SK-N-SH (cell line): ENCODE results near the gene THSD4. TPM values are rescaled to one million over a fixed set of nuclear protein-coding genes. Genes with fewer than 3 reads are reported as not detected.

ENCODE experiments used
- CTCF ChIA-PET: fragments of 300-600, 350-600 bp; formaldehyde crosslinking; extraction: SDS; loops from one replicate; lab custom pipeline; 2021; lab: Yijun Ruan, JAX
- POLR2A ChIA-PET: fragments of 350-600 bp; sonication (Branson Sonifier 250); formaldehyde crosslinking; extraction: SDS; loops from one replicate; lab custom pipeline; 2020; ENCODE audit warnings: antibody characterized with exemption, inconsistent platforms; lab: Yijun Ruan, JAX
- DNase-seq: peaks from one replicate; pipeline ENCODE4 v3.0.0; 2012
- H2AFZ ChIP-seq: fragments of 200-600 bp; sonication (generic); 2 replicates; pipeline ENCODE4 v1.8.1; 2016; ENCODE audit warnings: antibody characterized with exemption, mild to moderate bottlenecking, low read depth
- H3F3A ChIP-seq: fragments of 200-600 bp; sonication (generic); replicated peaks from 2 replicates; pipeline ENCODE3; 2016; ENCODE audit warnings: antibody characterized with exemption, mild to moderate bottlenecking; ENCODE audit not compliant: insufficient read depth
- H3K27ac ChIP-seq, 2 experiments: fragments of 200-500 bp in 1 of 2; fragments of 200-600 bp in 1 of 2; sonication (Bioruptor generic) in 1 of 2; sonication (generic), shearing (Covaris generic) in 1 of 2; 2 replicates each; pipeline versions ENCODE4 v1.5.1 to v1.6.1; 2014 to 2016; ENCODE audit warnings: low read depth in 2 of 2, inconsistent platforms in 1 of 2, low read length in 1 of 2, mild to moderate bottlenecking in 1 of 2, mixed read lengths in 1 of 2
- H3K27me3 ChIP-seq: fragments of 200-600 bp; sonication (generic), shearing (Covaris generic); 2 replicates; pipeline ENCODE4 v1.6.1; 2016; ENCODE audit warnings: mixed run types; ENCODE audit not compliant: insufficient read depth
- H3K36me3 ChIP-seq, 2 experiments: fragments of 200-500 bp in 1 of 2; fragments of 200-600 bp in 1 of 2; sonication (Bioruptor generic) in 1 of 2; sonication (generic) in 1 of 2; replicated peaks in 1 of 2; 2 replicates each; pipeline versions ENCODE3 to v1.5.1; 2014 to 2016; ENCODE audit warnings: low read length in 1 of 2, mild to moderate bottlenecking in 1 of 2; ENCODE audit not compliant: insufficient read depth in 2 of 2, control insufficient read depth in 1 of 2
- H3K4me1 ChIP-seq, 2 experiments: fragments of 200-500 bp in 1 of 2; fragments of 200-600 bp in 1 of 2; sonication (Bioruptor generic) in 1 of 2; sonication (generic), shearing (Covaris generic) in 1 of 2; 2 replicates each; pipeline versions ENCODE4 v1.5.1 to v1.6.1; 2014 to 2016; ENCODE audit warnings: low read depth in 1 of 2, low read length in 1 of 2, mixed run types in 1 of 2; ENCODE audit not compliant: insufficient read depth in 2 of 2, control insufficient read depth in 1 of 2
- H3K4me2 ChIP-seq: fragments of 200-600 bp; sonication (generic), shearing (Covaris generic); 2 replicates; pipeline ENCODE4 v1.6.1; 2017; ENCODE audit warnings: mixed run types
- H3K4me3 ChIP-seq, 2 experiments: fragments of 200-500 bp in 1 of 2; fragments of 200-600 bp in 1 of 2; sonication (Bioruptor generic) in 1 of 2; sonication (generic), shearing (Covaris generic) in 1 of 2; 2 replicates each; pipeline versions ENCODE4 v1.5.1 to v1.8.1; 2014 to 2016; ENCODE audit warnings: low read depth in 2 of 2, inconsistent platforms in 1 of 2, low read length in 1 of 2, mild to moderate bottlenecking in 1 of 2, mixed read lengths in 1 of 2, moderate library complexity in 1 of 2
- H3K79me2 ChIP-seq: fragments of 200-600 bp; sonication (generic); 2 replicates; pipeline ENCODE4 v1.8.1; 2017; ENCODE audit warnings: mild to moderate bottlenecking; ENCODE audit not compliant: insufficient read depth
- H3K9ac ChIP-seq: fragments of 200-600 bp; sonication (generic); 2 replicates; pipeline ENCODE4 v1.6.1; 2017; ENCODE audit warnings: mixed run types
- H3K9me2 ChIP-seq: fragments of 200-600 bp; sonication (generic); 2 replicates; pipeline ENCODE4 v1.6.1; 2017; ENCODE audit warnings: mixed run types
- H3K9me3 ChIP-seq: fragments of 200-600 bp; sonication (generic); 2 replicates; pipeline ENCODE4 v1.6.1; 2017; ENCODE audit warnings: mixed run types, mild to moderate bottlenecking, moderate library complexity
- H4K20me1 ChIP-seq: fragments of 200-600 bp; sonication (generic); 2 replicates; pipeline ENCODE4 v1.6.1; 2017; ENCODE audit warnings: mild to moderate bottlenecking, mixed run types; ENCODE audit not compliant: insufficient read depth
- EP300 ChIP-seq, 2 experiments: IDR thresholded peaks; 2 replicates each; pipeline versions ENCODE4 v1.4.0 to v1.6.1; 2012; ENCODE audit warnings: borderline replicate concordance in 1 of 2, low read depth in 1 of 2, low read length in 1 of 2
- EZH2phosphoT487 ChIP-seq: fragments of 200-600 bp; sonication (generic); IDR thresholded peaks from 2 replicates; pipeline ENCODE4 v1.6.1; 2017; ENCODE audit warnings: low read depth, mixed run types, mild to moderate bottlenecking, antibody characterized with exemption, moderate library complexity, borderline replicate concordance
- FOSL2 ChIP-seq: IDR thresholded peaks from 2 replicates; pipeline ENCODE4 v1.4.0; 2012; ENCODE audit warnings: low read depth, mild to moderate bottlenecking, moderate library complexity, borderline replicate concordance
- FOXJ3 ChIP-seq: sonication (generic); formaldehyde crosslinking; IDR thresholded peaks from 2 replicates; pipeline ENCODE4 v1.5.1; 2020; ENCODE audit warnings: mild to moderate bottlenecking, missing genetic modification reagents
- GATA2 ChIP-seq: sonication (generic); formaldehyde crosslinking; IDR thresholded peaks from 2 replicates; pipeline ENCODE4 v1.5.0; 2020; ENCODE audit warnings: mild to moderate bottlenecking, missing genetic modification reagents
- JUND ChIP-seq: IDR thresholded peaks from 2 replicates; pipeline ENCODE4 v1.4.0; 2012
- MXI1 ChIP-seq: IDR thresholded peaks from 2 replicates; pipeline ENCODE4 v1.6.1; 2012; ENCODE audit warnings: mild to moderate bottlenecking, low read depth, low read length, improper control_type of control experiment
- SMC3 ChIP-seq: IDR thresholded peaks from 2 replicates; pipeline ENCODE4 v1.6.1; 2012; ENCODE audit warnings: low read depth, low read length, improper control_type of control experiment
- TCF12 ChIP-seq: IDR thresholded peaks from 2 replicates; pipeline ENCODE4 v1.4.0; 2012
- TEAD4 ChIP-seq: IDR thresholded peaks from 2 replicates; pipeline ENCODE4 v1.4.0; 2012; ENCODE audit warnings: mild to moderate bottlenecking, borderline replicate concordance; ENCODE audit not compliant: insufficient read depth
- WGBS: methylation state at CpG from one replicate; pipeline ENCODE4 v1.1.6; 2017; ENCODE audit warnings: low lambda C conversion rate; 5-methylcytosine and 5-hydroxymethylcytosine counted together
- polyA plus RNA-seq, 3 experiments: library from polyadenylated mRNA; depleted of rRNA; stranded (reverse); fragments of >200 nt; gene quantifications; 2 replicates each; pipeline ENCODE4 v1.2.3, GENCODE V29; 2012
- TF ChIP-seq, protein P1 (sequence below): IDR thresholded peaks from 2 replicates; pipeline ENCODE4 v1.4.0; 2012; ENCODE audit warnings: low read depth, borderline replicate concordance
- TF ChIP-seq, protein P2 (sequence below): IDR thresholded peaks from 2 replicates; pipeline ENCODE4 v1.6.1; 2012; ENCODE audit warnings: mild to moderate bottlenecking, low read depth, low read length, moderate library complexity
- TF ChIP-seq, protein P3 (sequence below): fragments of 150-350 bp; IDR thresholded peaks from 2 replicates; pipeline ENCODE4 v1.6.1; 2016; ENCODE audit warnings: mild to moderate bottlenecking, low read depth, low read length

Gene THSD4
- polyA plus RNA-seq, 1 of the 3 experiments (the other 2 are of a cell fraction) = 79.1 TPM

DNA sequence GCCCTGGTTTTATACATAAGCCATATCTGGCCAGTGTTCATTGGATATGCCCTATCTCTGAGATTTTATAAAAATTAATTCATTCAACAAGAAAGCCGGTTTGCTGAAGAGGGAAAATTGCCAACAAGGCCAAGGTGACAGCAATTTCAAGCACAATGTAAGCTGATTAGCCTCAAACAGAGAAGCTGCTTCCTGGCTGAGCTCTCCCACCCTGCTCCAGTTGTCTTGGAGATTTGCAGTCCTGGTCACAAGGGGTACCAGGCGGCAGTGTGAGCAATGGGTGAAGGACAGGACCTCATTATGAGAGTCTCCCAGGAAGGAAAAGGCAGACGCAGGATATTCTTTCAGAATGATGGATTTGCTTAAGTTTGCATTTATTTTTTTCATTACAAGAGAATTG is 5.4 kb upstream of the THSD4 start:
- Histone ChIP-seq H3F3A (peaks cover 13% of the 10 kb centered on the region), H2AFZ (no peak overlapping the region), H3K9me3 (no peaks in the 10 kb centered on the region), H3K9ac (no peak overlapping the region), H3K9me2 (no peaks in the 10 kb centered on the region), H3K27ac (no peak overlapping the region), H3K79me2 (no peaks in the 10 kb centered on the region; the same call in 1 of the 2 replicates), H3K4me1 (peaks cover 0 to 8% of the 10 kb centered on the region in 2 experiments; a peak in 1 of 4 replicates), H3K4me2 (no peak overlapping the region), H3K4me3 (no peak overlapping the region), H3K27me3 (no peaks in the 10 kb centered on the region), H4K20me1 (no peaks in the 10 kb centered on the region), H3K36me3 (no peaks in the 10 kb centered on the region)
- ChIA-PET CTCF (interaction anchor here (1.0 kb wide), 1 partner anchor 331 kb away, joined by 3 read pairs; no protein-coding TSS in a partner anchor), POLR2A (no interaction called here)
- DNase-seq = no peak
- TF ChIP-seq TEAD4 (no peak), EZH2phosphoT487 (no peak), MXI1 (no peak), GATA2 (no peak), SMC3 (no peak), JUND (no peak), EP300 (IDR thresholded peaks at IDR 0.05; ENCODE audit: borderline replicate concordance in 1 of 2, low read depth in 1 of 2, low read length in 1 of 2) (no peak)
- TF ChIP-seq, protein P1, sequence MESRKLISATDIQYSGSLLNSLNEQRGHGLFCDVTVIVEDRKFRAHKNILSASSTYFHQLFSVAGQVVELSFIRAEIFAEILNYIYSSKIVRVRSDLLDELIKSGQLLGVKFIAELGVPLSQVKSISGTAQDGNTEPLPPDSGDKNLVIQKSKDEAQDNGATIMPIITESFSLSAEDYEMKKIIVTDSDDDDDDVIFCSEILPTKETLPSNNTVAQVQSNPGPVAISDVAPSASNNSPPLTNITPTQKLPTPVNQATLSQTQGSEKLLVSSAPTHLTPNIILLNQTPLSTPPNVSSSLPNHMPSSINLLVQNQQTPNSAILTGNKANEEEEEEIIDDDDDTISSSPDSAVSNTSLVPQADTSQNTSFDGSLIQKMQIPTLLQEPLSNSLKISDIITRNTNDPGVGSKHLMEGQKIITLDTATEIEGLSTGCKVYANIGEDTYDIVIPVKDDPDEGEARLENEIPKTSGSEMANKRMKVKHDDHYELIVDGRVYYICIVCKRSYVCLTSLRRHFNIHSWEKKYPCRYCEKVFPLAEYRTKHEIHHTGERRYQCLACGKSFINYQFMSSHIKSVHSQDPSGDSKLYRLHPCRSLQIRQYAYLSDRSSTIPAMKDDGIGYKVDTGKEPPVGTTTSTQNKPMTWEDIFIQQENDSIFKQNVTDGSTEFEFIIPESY = no peak
- WGBS = 89% methylated on average over 3 of the region's 3 CpGs

DNA sequence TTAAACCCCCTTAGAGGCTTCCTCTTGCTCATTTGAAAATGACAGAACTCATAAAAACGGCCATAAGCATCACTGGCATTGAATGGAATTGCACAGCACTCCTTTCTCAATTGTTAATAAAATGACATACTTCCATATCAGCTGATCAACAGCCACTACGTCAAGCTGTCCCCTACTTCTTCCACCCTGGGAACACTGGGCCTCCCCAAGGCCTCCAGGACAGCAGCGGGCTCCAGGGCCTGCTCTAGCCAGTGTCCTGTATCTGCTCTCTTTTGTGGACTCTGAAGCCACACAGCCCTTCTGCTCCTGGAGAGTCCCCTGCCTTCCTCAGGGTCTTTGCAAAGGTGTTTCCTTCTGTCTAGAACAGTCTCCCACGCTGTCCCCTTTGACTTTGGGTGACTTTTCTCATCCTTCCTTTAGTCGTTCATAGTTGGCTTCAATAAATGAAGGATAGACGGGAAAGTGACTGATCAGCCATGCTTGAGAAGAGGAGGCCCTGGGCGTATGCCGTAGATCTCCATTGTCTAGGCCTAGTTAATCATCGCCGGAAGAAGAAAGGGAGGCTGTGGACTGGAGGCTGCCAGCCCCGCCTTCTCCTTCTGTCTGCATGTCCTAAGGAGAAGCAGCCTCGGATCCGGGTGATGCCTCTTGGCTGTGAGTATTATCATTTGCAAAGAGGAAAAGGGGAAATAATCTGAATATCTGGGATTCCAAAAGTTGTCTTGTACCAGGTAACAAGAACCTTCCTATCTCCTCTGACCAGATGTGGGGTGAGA is 4.7 kb upstream of the THSD4 start:
- Histone ChIP-seq H3K9me2 (no peaks in the 10 kb centered on the region), H3K4me1 (peaks cover 0 to 10% of the 10 kb centered on the region in 2 experiments; a peak in 1 of 4 replicates), H3K79me2 (no peaks in the 10 kb centered on the region; the same call in 1 of the 2 replicates), H3K9ac (no peak overlapping the region), H2AFZ (no peak overlapping the region; the same call in 1 of the 2 replicates), H3F3A (peaks cover 13% of the 10 kb centered on the region), H3K4me3 (no peak overlapping the region), H3K27me3 (no peaks in the 10 kb centered on the region), H3K27ac (no peak overlapping the region), H4K20me1 (no peaks in the 10 kb centered on the region), H3K9me3 (no peaks in the 10 kb centered on the region), H3K4me2 (no peak overlapping the region), H3K36me3 (no peaks in the 10 kb centered on the region)
- POLR2A ChIA-PET = no interaction called here
- CTCF ChIA-PET = interaction anchor here (1.0 to 2.3 kb wide), 3 partner anchors 276 to 333 kb away, joined by 3 to 4 read pairs (median 3); no protein-coding TSS in a partner anchor
- WGBS = 92% methylated on average over 13 of the region's 13 CpGs
- no peak for DNase-seq
- TF ChIP-seq FOSL2 (no peak), FOXJ3 (CRISPR knock-in tag) (no peak), TCF12 (no peak), EP300 (IDR thresholded peaks at IDR 0.05; ENCODE audit: borderline replicate concordance in 1 of 2, low read depth in 1 of 2, low read length in 1 of 2) (no peak)
- TF ChIP-seq, protein P2, sequence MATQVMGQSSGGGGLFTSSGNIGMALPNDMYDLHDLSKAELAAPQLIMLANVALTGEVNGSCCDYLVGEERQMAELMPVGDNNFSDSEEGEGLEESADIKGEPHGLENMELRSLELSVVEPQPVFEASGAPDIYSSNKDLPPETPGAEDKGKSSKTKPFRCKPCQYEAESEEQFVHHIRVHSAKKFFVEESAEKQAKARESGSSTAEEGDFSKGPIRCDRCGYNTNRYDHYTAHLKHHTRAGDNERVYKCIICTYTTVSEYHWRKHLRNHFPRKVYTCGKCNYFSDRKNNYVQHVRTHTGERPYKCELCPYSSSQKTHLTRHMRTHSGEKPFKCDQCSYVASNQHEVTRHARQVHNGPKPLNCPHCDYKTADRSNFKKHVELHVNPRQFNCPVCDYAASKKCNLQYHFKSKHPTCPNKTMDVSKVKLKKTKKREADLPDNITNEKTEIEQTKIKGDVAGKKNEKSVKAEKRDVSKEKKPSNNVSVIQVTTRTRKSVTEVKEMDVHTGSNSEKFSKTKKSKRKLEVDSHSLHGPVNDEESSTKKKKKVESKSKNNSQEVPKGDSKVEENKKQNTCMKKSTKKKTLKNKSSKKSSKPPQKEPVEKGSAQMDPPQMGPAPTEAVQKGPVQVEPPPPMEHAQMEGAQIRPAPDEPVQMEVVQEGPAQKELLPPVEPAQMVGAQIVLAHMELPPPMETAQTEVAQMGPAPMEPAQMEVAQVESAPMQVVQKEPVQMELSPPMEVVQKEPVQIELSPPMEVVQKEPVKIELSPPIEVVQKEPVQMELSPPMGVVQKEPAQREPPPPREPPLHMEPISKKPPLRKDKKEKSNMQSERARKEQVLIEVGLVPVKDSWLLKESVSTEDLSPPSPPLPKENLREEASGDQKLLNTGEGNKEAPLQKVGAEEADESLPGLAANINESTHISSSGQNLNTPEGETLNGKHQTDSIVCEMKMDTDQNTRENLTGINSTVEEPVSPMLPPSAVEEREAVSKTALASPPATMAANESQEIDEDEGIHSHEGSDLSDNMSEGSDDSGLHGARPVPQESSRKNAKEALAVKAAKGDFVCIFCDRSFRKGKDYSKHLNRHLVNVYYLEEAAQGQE = no peak
- TF ChIP-seq, protein P3, sequence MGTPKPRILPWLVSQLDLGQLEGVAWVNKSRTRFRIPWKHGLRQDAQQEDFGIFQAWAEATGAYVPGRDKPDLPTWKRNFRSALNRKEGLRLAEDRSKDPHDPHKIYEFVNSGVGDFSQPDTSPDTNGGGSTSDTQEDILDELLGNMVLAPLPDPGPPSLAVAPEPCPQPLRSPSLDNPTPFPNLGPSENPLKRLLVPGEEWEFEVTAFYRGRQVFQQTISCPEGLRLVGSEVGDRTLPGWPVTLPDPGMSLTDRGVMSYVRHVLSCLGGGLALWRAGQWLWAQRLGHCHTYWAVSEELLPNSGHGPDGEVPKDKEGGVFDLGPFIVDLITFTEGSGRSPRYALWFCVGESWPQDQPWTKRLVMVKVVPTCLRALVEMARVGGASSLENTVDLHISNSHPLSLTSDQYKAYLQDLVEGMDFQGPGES = no peak
